ENCODE results near the gene BTBD9. TPM values are rescaled to one million over a fixed set of nuclear protein-coding genes. Genes with fewer than 3 reads are reported as not detected.

BTBD9 gene
- total and polyA plus RNA-seq, 4 donors, result 8.7 to 73.9 (median 28.3) TPM

GRCh38 chr6:38417521-38417920 lies 222.2 kb downstream of the BTBD9 start:
- Histone ChIP-seq H3K4me1 (ENCODE audit: control insufficient read depth in 5 of 5, insufficient read depth in 5 of 5, low read length in 5 of 5) (no peaks in the 10 kb centered on the region), H3K9me3 (ENCODE audit: control insufficient read depth in 4 of 4, insufficient read depth in 3 of 4, low read length in 3 of 4) (no peaks in the 10 kb centered on the region), H3K4me3 (no peak overlapping the region), H3K27me3 (ENCODE audit: control insufficient read depth in 3 of 3, insufficient read depth in 3 of 3, low read length in 2 of 3) (no peaks in the 10 kb centered on the region), H3K36me3 (ENCODE audit: control insufficient read depth in 4 of 4, insufficient read depth in 4 of 4, low read length in 4 of 4) (peaks cover 0 to 1% (median 0%) of the 10 kb centered on the region in 4 donors), H3K27ac (ENCODE audit: low read depth in 1 of 2, low read length in 1 of 2) (no peak overlapping the region), H3K9ac (ENCODE audit: insufficient read depth in 1 of 2, low read length in 2 of 2) (no peak overlapping the region)
- TF ChIP-seq, protein P1, sequence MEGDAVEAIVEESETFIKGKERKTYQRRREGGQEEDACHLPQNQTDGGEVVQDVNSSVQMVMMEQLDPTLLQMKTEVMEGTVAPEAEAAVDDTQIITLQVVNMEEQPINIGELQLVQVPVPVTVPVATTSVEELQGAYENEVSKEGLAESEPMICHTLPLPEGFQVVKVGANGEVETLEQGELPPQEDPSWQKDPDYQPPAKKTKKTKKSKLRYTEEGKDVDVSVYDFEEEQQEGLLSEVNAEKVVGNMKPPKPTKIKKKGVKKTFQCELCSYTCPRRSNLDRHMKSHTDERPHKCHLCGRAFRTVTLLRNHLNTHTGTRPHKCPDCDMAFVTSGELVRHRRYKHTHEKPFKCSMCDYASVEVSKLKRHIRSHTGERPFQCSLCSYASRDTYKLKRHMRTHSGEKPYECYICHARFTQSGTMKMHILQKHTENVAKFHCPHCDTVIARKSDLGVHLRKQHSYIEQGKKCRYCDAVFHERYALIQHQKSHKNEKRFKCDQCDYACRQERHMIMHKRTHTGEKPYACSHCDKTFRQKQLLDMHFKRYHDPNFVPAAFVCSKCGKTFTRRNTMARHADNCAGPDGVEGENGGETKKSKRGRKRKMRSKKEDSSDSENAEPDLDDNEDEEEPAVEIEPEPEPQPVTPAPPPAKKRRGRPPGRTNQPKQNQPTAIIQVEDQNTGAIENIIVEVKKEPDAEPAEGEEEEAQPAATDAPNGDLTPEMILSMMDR (IDR thresholded peaks at IDR 0.05; ENCODE audit: control extremely low read depth, extremely low read depth), result no peak
- no peak for ATAC-seq (ENCODE audit: insufficient read depth, low FRiP score)
- no peak for DNase-seq
- 84 to 87% methylated on average over 6 of the region's 6 CpGs for WGBS, 2 donors

DNA sequence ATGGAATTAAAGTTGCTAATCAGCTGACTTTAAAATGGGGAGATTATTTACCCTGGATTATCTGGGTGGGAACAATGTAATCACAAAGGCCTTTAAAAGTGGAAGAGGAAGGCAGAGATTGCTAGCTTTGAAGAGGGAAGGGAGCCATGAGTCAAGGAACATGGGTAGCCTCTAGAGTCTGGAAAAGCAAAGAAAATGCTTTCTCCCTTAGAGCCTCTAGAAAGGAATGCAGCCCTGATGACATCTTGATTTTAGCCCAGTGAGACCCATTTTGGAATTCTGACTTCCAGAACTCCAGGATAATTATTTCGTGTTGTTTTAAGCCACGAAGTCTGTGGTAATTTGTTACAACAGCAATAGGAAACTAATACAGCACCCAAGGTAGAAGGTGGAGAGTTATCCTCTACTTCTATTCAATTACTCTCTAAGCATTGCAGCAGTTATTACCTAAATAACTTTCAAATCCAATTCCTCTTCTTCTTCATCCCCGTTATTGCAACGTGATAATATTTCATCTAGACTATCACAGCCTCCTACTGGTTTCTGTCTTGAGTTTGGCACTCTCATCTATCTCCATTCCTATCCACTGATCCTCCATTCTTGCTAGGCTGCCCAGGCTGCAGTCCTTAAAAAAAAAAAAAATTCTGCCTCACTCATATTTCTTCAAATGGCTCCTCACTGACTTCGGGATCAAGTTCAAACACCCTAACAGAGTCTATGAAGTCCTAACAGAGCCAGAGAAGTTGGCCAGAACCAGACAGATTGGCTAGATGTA lies 224.3 kb downstream of the BTBD9 start:
- DNase-seq, result no peak
- TF ChIP-seq, protein P1 (IDR thresholded peaks at IDR 0.05; ENCODE audit: control extremely low read depth, extremely low read depth), result no peak
- 90 to 91% methylated on average over 5 of the region's 5 CpGs for WGBS, 2 donors
- no peaks in the 10 kb centered on the region for H3K27me3 ChIP-seq (ENCODE audit: control insufficient read depth in 3 of 3, insufficient read depth in 3 of 3, low read length in 2 of 3)
- H3K4me3 ChIP-seq, result no peak overlapping the region
- no peak for ATAC-seq (ENCODE audit: insufficient read depth, low FRiP score)
- H3K4me1 ChIP-seq (ENCODE audit: control insufficient read depth in 5 of 5, insufficient read depth in 5 of 5, low read length in 5 of 5), result no peaks in the 10 kb centered on the region
- H3K9ac ChIP-seq (ENCODE audit: insufficient read depth in 1 of 2, low read length in 2 of 2), result no peak overlapping the region
- no peaks in the 10 kb centered on the region for H3K9me3 ChIP-seq (ENCODE audit: control insufficient read depth in 4 of 4, insufficient read depth in 3 of 4, low read length in 3 of 4)
- H3K27ac ChIP-seq (ENCODE audit: low read depth in 1 of 2, low read length in 1 of 2), result no peak overlapping the region
- H3K36me3 ChIP-seq (ENCODE audit: control insufficient read depth in 4 of 4, insufficient read depth in 4 of 4, low read length in 4 of 4), result peaks cover 0 to 1% (median 0%) of the 10 kb centered on the region in 4 donors

GRCh38 chr6:38413102-38413800 lies 226.5 kb downstream of the BTBD9 start:
- no peak overlapping the region for H3K4me3 ChIP-seq
- no peaks in the 10 kb centered on the region for H3K4me1 ChIP-seq (ENCODE audit: control insufficient read depth in 5 of 5, insufficient read depth in 5 of 5, low read length in 5 of 5)
- TF ChIP-seq, protein P1 (IDR thresholded peaks at IDR 0.05; ENCODE audit: control extremely low read depth, extremely low read depth), result no peak
- H3K27ac ChIP-seq (ENCODE audit: low read depth in 1 of 2, low read length in 1 of 2), result no peak overlapping the region
- no peak overlapping the region for H3K9ac ChIP-seq (ENCODE audit: insufficient read depth in 1 of 2, low read length in 2 of 2)
- H3K36me3 ChIP-seq (ENCODE audit: control insufficient read depth in 4 of 4, insufficient read depth in 4 of 4, low read length in 4 of 4), result peaks cover 0 to 1% (median 0%) of the 10 kb centered on the region in 4 donors
- 77 to 93% methylated on average over 4 of the region's 4 CpGs for WGBS, 2 donors
- H3K27me3 ChIP-seq (ENCODE audit: control insufficient read depth in 3 of 3, insufficient read depth in 3 of 3, low read length in 2 of 3), result no peaks in the 10 kb centered on the region
- peak; percentile 15 to 63 (median 32) for DNase-seq
- ATAC-seq (ENCODE audit: insufficient read depth, low FRiP score), result no peak
- no peaks in the 10 kb centered on the region for H3K9me3 ChIP-seq (ENCODE audit: control insufficient read depth in 4 of 4, insufficient read depth in 3 of 4, low read length in 3 of 4)
